IPS DF 4.7 (cell line): ENCODE measurements around the gene CISD3.
"Not testable (repeated sequence)": the region's sequence is repeated elsewhere in the genome, so short reads cannot be mapped to it uniquely, and the experiment has no call there.

Experiments used
- DNase-seq: peaks from one replicate; pipeline ENCODE4 v3.0.0-alpha.2; 2013; ENCODE audit warnings: low spot score; ENCODE audit errors: extremely low read depth

Gene CISD3

DNA sequence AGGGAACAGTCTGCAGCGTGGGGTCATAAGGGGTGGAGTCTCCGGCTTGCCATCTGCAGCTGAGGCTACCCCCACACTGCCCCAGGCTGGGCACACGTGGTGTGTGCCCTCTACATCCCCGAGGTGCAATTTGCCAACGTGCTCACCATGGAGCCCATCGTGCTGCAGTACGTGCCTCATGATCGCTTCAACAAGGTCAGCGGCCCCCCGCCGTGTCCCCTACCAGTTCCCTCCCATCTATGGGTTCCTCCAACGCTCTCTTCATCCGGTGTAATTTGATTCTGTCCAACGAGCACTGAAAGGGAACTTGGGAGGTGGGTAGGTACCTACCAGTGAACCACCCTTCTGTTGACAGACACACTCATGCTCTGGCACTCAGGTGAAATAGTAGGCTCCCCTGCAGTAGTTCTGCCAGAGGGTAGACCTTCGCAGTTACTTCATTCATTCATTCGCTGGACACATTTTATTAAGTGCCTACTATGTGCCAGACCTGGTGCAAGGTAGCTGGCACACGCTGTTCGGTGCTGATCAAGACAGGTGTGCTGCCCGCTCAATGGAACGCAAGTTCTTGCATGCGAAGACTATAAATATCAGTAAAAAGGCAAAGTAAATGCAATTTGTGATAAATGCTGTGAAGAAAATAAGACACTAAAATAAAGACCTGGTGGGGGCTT is 22.3 kb upstream of the CISD3 start:
- DNase-seq: no peak

DNA sequence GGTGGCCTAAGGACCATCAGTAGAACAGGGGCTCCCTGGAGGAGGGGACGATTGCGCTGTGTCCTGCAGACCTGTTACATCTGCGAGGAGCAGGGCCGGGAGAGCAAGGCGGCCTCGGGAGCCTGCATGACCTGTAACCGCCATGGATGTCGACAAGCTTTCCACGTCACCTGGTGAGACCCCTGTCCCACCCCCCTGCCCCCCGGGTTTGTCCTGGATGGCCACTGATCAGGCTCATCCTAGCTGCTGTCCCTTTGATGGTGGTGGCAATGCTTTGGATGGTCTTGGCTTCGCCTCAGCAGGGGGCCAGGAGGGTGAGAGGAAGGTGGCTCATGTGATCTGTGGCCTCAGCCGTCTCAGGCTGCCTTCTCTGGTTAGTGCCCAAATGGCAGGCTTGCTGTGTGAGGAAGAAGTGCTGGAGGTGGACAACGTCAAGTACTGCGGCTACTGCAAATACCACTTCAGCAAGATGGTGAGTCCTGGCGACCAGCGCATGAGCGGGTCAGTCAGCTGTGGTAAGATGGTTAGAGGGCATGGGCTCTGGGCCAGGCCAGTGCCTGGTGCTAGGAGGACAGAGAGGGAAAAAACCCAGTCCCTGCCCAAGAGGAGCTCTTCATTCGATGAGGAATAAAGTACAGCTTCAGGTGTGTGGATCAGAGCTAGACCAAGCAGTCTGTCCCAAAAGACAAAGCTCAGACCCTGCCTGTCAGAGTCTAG is 20.9 kb upstream of the CISD3 start:
- no peak for DNase-seq

DNA sequence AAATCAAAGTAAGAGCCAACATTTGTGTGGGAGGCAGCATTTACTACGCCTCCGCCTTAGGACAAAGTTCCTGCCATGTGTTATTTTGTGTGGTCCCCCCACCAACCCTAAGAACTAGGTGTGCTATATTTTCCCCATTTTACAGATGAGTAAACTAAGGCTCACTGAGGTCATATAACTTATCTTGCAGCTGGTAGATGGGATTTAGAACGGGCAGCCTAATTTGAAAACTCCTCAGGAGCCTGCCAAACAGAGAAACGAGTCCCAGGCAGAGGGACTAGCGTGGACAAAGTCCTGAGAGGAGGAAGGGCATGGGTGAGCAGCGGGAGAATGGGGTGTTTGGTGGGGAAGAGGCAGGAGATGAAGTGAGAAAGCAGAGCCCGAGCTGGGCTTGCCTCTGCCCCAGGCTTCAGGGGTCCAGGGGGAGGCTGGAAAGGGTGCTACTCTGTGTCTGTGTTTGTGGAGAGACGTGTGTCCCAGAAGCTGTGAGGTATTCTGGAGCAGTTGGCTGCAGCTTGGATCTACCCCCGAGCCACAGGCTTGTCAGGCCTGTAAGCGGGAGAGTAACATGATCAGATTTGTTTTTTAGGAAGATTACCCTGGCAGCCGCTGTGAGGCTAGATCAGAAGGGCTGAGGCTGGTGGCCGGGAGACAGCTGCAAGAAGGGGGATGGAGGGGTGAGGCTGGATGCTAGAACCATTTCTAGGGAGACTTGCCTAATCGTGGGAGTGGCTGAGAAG is 20.1 kb upstream of the CISD3 start:
- no peak for DNase-seq

- DNase-seq: no peak
Observed at GRCh38 chr17:38710604-38710962, 19.6 kb upstream of the CISD3 start.

DNA sequence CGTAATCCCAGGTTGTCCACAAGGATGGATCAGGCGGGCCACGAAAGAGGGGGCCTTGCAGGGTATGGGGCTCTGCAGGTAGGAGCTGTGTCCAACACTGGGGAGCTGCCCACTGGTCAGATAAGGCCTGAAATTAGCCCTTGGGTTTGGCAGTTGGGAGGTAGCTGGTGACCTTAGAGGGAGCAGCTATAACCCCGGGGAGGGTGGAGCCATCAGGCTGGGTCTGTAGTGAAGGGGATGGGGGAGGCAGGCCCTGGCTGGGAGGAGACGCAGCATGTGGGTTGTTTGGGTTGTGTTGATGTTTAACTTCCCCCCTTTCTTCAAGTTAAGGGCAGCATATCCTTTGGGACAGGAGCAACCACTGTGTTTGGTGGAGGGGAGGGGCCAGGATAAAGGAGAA is 19.2 kb upstream of the CISD3 start:
- DNase-seq: no peak

DNA sequence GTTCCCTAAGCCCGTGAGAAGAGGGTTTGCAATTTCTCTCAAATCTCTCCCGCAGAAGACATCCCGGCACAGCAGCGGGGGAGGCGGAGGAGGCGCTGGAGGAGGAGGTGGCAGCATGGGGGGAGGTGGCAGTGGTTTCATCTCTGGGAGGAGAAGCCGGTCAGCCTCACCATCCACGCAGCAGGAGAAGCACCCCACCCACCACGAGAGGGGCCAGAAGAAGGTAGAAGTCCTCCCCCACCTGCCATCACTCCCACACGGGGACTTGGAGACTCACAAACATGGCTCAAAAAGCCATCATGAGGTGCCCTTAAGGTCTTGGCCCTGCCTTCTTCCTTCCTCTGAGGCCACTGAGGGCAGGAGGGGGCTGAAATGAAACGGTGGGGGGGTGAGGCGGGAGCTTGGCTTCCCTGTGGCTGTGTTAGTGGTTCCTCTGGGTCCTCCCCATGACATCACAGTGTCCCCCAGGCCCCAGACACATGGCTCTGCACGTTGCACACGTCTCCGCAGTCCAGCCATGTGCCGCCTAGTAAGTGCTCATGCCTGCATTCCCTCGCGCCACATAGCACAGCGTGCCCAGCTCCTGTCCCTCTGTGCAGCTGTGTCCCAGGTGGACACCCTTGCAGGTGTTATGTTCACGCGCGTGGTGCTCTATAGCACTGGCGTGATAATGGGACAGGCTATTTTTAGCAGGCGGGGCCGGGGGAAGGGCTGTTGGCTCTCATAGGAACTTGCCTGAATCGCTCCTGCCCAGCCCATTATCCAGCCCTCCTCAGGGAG is 18.2 kb upstream of the CISD3 start:
- DNase-seq: no peak

- DNase-seq: no peak
Observed at GRCh38 chr17:38712593-38712992, 17.5 kb upstream of the CISD3 start.

- DNase-seq: no peak
Observed at GRCh38 chr17:38713456-38714075, 16.6 kb upstream of the CISD3 start.

DNA sequence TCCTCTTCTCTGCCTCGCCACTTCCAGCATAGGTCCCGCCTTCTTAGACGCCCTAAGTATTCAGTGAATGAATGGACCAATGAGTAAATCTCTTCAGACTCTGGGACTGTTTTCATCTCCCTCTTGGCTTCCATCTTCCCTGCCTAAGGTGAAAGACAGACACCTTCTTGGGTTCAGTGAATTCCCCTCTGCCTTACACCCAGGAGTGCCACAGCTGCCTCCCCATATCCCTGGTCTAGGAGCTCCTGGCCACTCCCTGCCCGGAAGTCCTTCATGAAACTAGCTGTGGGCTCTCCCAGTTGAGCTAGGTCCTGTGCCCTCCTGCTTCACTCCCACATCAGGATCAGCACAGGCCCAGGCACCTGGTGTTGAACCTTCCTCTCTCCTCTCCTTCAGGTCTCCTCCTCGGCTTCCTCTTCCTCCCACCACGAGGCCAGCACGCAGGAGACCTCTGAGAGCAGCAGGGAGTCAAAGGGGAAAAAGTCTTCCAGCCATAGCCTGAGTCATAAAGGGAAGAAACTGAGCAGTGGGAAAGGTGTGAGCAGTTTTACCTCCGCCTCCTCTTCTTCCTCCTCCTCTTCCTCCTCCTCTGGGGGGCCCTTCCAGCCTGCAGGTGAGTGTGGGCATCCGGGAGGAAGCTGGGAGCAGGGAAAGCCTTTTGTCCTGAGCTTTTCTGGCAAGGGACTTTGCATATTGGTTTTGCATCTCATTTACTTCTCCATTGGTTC is 14.8 kb upstream of the CISD3 start:
- no peak for DNase-seq

- DNase-seq: no peak
Observed at GRCh38 chr17:38716368-38717005, 13.7 kb upstream of the CISD3 start.

GRCh38 chr17:38717139-38717745 is 12.9 kb upstream of the CISD3 start:
- no peak for DNase-seq

GRCh38 chr17:38719289-38719942 is 10.7 kb upstream of the CISD3 start:
- DNase-seq: no peak

GRCh38 chr17:38719943-38720641 is 10.0 kb upstream of the CISD3 start:
- DNase-seq: no peak

DNA sequence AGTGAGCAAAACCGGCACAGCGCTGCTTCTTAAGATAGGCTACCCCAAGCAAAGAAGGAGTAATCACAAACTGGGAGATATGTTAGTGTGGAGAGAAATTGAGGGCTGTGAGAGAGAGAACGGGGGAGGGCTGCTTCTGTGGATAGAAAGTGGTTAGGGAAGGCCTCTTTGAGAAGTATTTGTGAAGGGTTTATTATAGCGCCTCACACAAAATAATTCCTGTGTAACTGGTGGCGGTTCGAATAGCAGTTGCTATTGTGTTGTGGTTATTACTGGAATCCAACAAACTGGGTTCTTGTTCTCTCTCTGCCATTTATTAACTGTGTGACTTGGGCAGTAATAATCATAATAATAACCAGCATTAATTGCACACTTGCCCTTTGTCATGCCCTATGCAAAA is 9.2 kb upstream of the CISD3 start:
- DNase-seq: no peak

DNA sequence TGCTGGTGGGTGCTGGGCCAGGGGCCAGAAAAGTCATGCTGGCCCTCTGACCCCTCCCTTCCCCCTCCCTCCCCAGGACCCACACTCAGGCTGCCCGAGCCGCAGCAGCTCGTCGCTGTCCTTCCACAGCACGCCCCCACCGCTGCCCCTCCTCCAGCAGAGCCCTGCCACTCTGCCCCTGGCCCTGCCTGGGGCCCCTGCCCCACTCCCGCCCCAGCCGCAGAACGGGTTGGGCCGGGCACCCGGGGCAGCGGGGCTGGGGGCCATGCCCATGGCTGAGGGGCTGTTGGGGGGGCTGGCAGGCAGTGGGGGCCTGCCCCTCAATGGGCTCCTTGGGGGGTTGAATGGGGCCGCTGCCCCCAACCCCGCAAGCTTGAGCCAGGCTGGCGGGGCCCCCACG is 8.3 kb upstream of the CISD3 start:
- no peak for DNase-seq

DNA sequence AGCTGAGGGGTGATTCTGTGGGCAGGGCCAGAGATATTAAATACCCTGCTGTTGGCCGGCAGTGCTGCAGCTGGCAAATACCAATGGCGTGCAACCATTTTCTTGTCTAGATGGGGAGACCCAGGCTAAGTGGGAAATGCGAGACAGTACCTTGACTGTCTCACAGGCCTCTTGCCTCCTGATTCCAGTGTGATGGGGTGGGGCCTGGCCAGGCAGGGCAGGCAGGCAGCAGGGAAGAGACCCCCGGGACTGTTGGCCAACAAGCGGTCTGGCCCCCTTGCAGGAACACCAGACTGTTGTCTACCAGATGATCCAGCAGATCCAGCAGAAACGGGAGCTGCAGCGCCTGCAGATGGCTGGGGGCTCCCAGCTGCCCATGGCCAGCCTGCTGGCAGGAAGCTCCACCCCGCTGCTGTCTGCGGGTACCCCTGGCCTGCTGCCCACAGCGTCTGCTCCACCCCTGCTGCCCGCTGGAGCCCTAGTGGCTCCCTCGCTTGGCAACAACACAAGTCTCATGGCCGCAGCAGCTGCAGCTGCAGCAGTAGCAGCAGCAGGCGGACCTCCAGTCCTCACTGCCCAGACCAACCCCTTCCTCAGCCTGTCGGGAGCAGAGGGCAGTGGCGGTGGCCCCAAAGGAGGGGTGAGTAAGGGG is 5.7 kb upstream of the CISD3 start:
- no peak for DNase-seq

DNA sequence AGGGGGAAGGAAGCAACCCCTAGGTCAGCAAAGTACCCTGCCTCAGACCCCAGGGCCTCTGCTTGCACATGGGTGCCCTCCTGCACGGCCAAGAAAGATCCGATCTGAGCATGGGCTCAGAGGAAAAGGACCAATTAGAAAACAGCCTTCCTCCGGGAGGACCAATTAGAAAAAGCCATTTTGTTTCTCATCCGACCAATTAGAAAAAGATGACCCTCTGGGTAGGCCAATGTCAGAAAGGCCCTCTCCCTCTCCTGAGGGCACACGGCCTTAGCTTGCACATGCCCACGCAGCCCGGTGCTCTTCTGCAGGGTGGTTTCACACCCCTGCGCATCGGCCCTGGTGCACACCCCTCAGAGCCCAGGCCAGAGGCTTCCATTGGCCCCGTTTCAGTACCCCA is 5.1 kb upstream of the CISD3 start:
- DNase-seq: no peak

DNA sequence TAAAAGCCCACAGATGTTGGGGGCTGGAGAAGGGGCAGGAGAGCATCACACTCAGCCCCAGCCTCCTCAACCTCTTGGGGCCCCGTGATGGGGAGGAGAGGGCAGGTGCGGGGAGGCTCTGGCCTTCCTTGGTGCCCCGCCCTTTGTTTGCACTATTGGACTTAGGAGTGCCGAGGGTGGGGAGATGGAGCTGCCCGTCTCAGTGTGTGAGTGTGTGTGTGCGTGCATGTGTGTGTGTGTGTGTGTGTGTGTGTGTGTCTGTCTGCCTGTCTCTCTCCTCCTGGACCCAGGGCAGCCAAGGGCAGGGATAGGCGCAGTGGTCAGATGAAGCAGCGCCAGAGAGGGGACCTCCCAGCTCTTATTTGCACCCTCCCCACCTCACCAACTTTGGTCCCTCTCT is 4.0 kb upstream of the CISD3 start:
- not testable (repeated sequence) for DNase-seq
